ENCODE measurements around the gene ABCA12.

The ABCA12 gene

GRCh38 chr2:215028231-215028630 lies 110.2 kb downstream of the ABCA12 start:
- Histone ChIP-seq H3K27me3 (ENCODE audit: insufficient read depth, poor library complexity, severe bottlenecking) (no peaks in the 10 kb centered on the region), H3K4me3 (replicated peaks; ENCODE audit: insufficient read depth, low read length) (no peak overlapping the region), H3K27ac (replicated peaks) (no peak overlapping the region)
- TF ChIP-seq CTCF (IDR thresholded peaks at IDR 0.05; ENCODE audit: insufficient read depth, low read length), result no peak
- no peak for DNase-seq (ENCODE audit: low read depth in 1 of 2, low spot score in 1 of 2)

GRCh38 chr2:215027779-215028178 lies 110.6 kb downstream of the ABCA12 start:
- Histone ChIP-seq H3K27me3 (ENCODE audit: insufficient read depth, poor library complexity, severe bottlenecking) (no peaks in the 10 kb centered on the region), H3K27ac (replicated peaks) (no peak overlapping the region), H3K4me3 (replicated peaks; ENCODE audit: insufficient read depth, low read length) (no peak overlapping the region)
- no peak for DNase-seq (ENCODE audit: low read depth in 1 of 2, low spot score in 1 of 2)
- no peak for TF ChIP-seq REST (IDR thresholded peaks at IDR 0.05; ENCODE audit: insufficient replicate concordance, low read depth)
- no peak for TF ChIP-seq GABPA (IDR thresholded peaks at IDR 0.05; ENCODE audit: low read depth)
- TF ChIP-seq POLR2AphosphoS5 (IDR thresholded peaks at IDR 0.05; ENCODE audit: low read depth), result no peak
- no peak for TF ChIP-seq SPI1 (IDR thresholded peaks at IDR 0.05; ENCODE audit: borderline replicate concordance, low read depth)
- no peak for TF ChIP-seq CTCF (IDR thresholded peaks at IDR 0.05; ENCODE audit: insufficient read depth, low read length)

GRCh38 chr2:215022910-215023309 lies 115.5 kb downstream of the ABCA12 start:
- Histone ChIP-seq H3K4me3 (replicated peaks; ENCODE audit: insufficient read depth, low read length) (no peak overlapping the region), H3K27ac (replicated peaks) (no peak overlapping the region), H3K27me3 (ENCODE audit: insufficient read depth, poor library complexity, severe bottlenecking) (no peaks in the 10 kb centered on the region)
- TF ChIP-seq CTCF (IDR thresholded peaks at IDR 0.05; ENCODE audit: insufficient read depth, low read length), result no peak
- TF ChIP-seq GABPA (IDR thresholded peaks at IDR 0.05; ENCODE audit: low read depth), result no peak
- TF ChIP-seq REST (IDR thresholded peaks at IDR 0.05; ENCODE audit: insufficient replicate concordance, low read depth), result no peak
- no peak for TF ChIP-seq POLR2AphosphoS5 (IDR thresholded peaks at IDR 0.05; ENCODE audit: low read depth)
- no peak for TF ChIP-seq SPI1 (IDR thresholded peaks at IDR 0.05; ENCODE audit: borderline replicate concordance, low read depth)
- no peak for DNase-seq (ENCODE audit: low read depth in 1 of 2, low spot score in 1 of 2)

- Histone ChIP-seq H3K4me3 (replicated peaks; ENCODE audit: insufficient read depth, low read length) (no peak overlapping the region), H3K27ac (replicated peaks) (no peak overlapping the region), H3K27me3 (ENCODE audit: insufficient read depth, poor library complexity, severe bottlenecking) (no peaks in the 10 kb centered on the region)
- no peak for TF ChIP-seq POLR2AphosphoS5 (IDR thresholded peaks at IDR 0.05; ENCODE audit: low read depth)
- no peak for DNase-seq (ENCODE audit: low read depth in 1 of 2, low spot score in 1 of 2)
These were observed 116.0 kb downstream of the ABCA12 start for GRCh38 chr2:215022418-215022817.
